ENCODE data around the gene SECISBP2.

DNA sequence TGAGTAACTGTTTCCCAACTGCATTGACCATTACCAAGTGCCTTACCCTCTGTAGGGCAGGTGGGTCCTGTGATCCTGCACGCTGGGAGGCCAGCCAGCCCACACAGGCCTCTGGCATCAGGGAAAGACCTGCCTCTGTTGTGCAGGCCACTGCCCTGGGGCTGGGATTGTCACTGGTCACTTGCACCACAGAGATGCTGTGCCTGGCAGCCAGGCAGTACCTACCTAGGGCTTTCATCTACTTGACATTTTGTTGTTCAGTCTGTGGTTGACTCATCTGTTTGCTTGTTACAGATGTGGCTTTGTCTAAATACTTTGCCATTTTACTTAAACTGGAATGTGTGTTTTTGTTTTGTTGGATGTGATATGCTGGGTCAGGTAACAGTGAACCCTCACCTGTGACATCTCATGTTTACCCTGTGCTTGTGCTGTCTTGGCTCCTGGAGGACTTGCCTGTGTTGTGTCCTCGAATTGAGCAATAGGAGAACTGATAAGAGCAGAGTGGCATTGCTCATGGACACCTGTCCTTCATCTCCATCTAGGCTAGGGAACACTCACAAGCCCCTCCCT lies 32.8 kb downstream of the SECISBP2 start:
- TF ChIP-seq CTCF (IDR thresholded peaks at IDR 0.05; ENCODE audit: poor library complexity) (no peak), EZH2 (IDR thresholded peaks at IDR 0.05; ENCODE audit: borderline replicate concordance) (no peak), EZH2phosphoT487 (IDR thresholded peaks at IDR 0.05; ENCODE audit: low read depth, severe bottlenecking, unreplicated experiment) (no peak)
